RPMI7951 (cell line): ENCODE data around the gene TMA7. TPM values are rescaled to one million over a fixed set of nuclear protein-coding genes. Genes with fewer than 3 reads are reported as not detected.

Experiments used
- DNase-seq: peaks from one replicate; pipeline ENCODE4 v3.0.0-alpha.2; 2012; ENCODE audit warnings: low read depth
- total RNA-seq: library from RNA; depleted of rRNA; stranded (reverse); fragments of >200 nt; shearing (Covaris generic); gene quantifications from 2 replicates; pipeline ENCODE4 v1.2.3, GENCODE V29; 2014

Gene TMA7
- total RNA-seq, 1 experiment from 2014 or later: 726 TPM

DNA sequence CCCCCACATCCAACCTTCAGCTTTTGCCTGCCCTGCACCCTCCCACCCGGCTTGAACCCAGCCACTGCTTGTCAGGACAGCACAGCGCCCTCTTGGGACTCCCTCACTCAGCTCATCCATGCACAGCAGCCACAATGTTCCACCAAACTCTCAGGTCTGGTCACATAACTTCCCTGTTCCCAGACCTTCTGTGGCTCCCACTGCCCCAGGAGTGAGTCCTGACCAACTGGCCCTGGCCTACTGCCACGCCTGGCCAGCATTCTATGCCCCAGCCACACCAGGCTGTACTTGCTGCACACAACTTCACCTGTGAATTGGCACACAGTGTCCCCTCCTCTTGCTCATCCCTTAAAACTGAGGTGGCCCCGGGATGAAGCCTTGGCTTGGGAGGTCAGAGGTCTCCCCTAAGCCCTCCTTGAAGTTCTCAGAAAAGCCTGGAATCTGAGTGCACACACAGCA lies 31.2 kb upstream of the TMA7 start:
- no peak for DNase-seq

GRCh38 chr3:48409291-48410201 lies 30.5 kb upstream of the TMA7 start:
- no peak for DNase-seq

- no peak for DNase-seq
Measured at GRCh38 chr3:48410205-48411040, 29.6 kb upstream of the TMA7 start.

GRCh38 chr3:48411041-48411588 lies 28.9 kb upstream of the TMA7 start:
- no peak for DNase-seq

- no peak for DNase-seq
Measured at GRCh38 chr3:48411606-48412374, 28.3 kb upstream of the TMA7 start.

GRCh38 chr3:48412375-48413001 lies 27.6 kb upstream of the TMA7 start:
- DNase-seq: no peak

DNA sequence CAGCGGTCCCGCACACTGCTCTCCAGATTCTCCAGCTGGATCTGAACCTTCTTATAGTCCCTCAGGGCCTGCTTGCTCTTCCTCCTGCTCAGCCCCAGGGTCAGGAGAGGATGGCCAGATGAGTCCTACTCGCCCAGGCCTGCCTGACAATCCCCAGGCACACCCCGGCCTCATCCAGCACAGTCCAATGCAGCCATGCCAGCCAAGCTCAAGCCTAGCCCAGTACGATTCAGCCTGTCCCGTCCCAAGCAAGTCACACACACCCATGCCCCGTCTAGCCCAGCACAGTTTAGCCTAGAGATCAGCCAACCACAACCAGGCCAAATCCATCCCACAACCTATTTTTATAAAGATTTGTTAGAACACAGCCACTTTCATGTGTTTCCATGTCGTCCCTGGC lies 27.0 kb upstream of the TMA7 start:
- no peak for DNase-seq

DNA sequence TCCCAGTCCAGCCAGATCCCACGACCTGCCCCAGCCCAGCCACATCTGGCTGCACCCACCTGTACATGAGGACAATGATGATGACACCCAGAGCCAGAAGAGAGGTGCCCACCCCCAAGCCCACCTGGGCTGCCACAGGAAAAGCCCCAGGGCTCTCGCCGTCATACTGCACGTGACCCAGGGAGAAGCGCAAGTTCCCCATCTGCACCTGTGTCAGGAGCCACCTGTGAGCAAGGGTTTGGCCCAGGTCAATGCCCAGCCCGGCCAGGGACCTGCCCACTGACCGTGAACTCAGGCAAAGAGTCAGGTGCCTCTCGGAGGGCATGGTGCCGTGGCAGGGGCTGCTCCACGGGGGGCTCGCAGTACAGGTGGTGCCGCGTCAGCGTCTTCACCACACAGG lies 26.4 kb upstream of the TMA7 start:
- no peak for DNase-seq

DNA sequence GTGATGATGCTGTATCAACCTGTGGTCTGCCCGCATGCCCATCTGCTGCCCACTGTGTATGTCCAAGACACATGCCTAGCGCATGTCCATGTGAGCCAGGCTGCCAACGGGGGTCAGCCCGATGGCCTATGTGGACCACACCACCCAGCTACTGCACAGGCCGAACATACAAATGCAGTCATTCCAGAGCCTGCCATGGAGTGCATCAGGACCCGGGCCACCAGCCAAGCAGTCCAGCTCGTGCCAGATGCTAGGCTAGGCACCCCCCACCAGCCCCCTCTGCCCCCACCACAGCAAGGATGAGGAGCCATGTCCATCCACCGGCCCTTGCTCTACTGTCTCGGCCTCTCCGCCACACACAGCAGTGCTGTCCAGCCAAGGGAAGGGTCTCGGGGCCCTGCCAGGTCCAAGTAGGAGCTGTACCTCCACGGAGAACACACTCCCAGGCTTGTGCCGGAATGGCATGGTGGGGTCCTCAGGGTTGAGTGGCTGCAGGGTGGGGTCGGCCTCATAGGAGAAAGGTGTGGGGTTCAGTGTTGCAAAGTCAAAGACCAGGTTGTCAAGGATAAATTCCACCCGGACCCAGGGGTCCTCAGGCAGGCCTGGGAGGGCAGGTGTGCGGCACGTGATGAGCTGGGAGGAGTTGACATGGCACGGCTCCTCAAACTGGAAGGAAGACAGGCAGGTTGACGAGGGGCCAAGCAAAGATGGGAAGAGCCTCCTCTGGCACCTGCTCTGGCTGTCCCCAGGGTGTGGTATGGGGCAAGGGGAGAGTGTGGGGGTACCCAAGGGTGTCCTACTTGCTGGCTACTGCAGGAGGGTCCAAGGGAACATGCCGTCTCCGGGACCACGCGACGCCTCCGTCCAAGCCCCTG lies 25.4 kb upstream of the TMA7 start:
- DNase-seq: no peak

- no peak for DNase-seq
Measured at GRCh38 chr3:48415251-48415953, 24.7 kb upstream of the TMA7 start.

DNA sequence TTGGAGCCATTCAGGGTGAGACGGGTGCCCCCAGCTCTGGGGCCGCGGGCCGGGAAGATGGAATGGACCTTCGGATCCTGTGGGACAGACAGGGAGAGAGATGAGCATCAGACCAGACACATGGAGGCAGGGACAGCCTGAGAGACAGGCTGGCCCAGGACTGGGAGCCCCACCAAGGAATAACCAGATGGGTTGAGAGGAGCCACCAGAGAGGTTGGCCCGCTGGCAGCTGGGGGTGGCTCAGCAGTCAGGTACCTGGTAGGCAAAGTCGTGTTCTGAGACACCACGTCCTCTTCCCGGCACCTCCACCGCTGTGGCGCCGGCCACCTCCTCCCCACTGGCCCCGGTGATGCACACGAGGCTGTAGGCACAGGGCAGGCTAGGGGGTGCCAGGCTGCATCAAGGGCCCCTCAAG lies 24.0 kb upstream of the TMA7 start:
- no peak for DNase-seq

DNA sequence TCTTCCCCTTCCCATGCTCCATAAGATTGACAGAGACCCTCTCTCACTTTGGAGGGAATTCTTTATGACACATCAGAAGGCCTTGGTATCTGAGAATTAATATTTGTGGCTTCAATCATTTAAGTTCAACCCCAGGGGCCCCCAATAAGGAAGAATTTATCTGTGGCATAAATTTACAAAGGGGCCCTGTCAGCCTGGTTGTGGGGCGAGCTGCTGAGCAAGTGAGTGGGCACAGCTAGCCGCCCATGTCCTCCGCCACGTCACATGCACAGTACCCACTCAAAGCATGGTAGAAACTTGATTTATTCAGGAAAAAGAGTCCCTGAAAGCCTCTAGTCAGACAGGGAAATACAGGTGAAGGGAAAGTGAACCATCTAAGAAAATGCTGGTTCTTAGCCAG lies 23.5 kb upstream of the TMA7 start:
- DNase-seq: no peak

GRCh38 chr3:48417529-48418108 lies 22.4 kb upstream of the TMA7 start:
- DNase-seq: no peak

- DNase-seq: no peak
Measured at GRCh38 chr3:48418140-48418539, 21.9 kb upstream of the TMA7 start.

- DNase-seq: no peak
Measured at GRCh38 chr3:48418651-48419050, 21.4 kb upstream of the TMA7 start.

GRCh38 chr3:48419149-48419548 lies 20.9 kb upstream of the TMA7 start:
- DNase-seq: no peak

DNA sequence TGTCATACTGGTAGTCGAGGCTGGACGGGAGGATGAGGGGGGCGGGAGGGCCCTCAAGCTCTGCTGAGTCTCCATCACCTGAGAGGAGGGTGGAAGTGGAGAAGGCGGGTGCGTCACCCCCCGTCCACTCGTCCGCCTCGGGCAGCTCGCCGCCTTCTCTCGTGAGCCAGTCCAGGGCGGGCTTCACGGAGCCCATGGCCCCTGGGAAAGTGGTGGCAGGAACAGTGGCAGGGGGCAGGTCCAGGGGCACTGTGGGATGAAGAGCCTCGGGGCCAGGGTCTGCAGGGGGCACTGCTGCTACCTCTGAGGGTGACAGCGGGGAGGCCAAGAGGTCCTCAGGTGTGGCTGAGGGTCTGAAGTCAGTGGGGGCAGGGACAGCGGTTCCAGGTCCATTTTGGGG lies 20.5 kb upstream of the TMA7 start:
- DNase-seq: no peak

- no peak for DNase-seq
Measured at GRCh38 chr3:48420561-48420960, 19.5 kb upstream of the TMA7 start.

GRCh38 chr3:48422272-48422671 lies 17.8 kb upstream of the TMA7 start:
- no peak for DNase-seq
